Subcutaneous adipose tissue (tissue), 4 donors: ENCODE results near the gene GLB1L. TPM values are rescaled to one million over a fixed set of nuclear protein-coding genes. Genes with fewer than 3 reads are reported as not detected.

Experiments used
- CTCF ChIP-seq: fragments of 450-650 bp; IDR thresholded peaks from one replicate; pipeline ENCODE4 v1.5.1; 2016; ENCODE audit warnings: low read depth, mild to moderate bottlenecking, control low read depth, antibody characterized with exemption, moderate library complexity
- total RNA-seq, 4 donors: library from RNA; depleted of rRNA; stranded (reverse); fragments of >200 nt; gene quantifications; one replicate each; pipeline ENCODE4 v1.1.0, GENCODE V29; 2016

The GLB1L gene
- total RNA-seq, 4 donors from 2014 or later: 2.9 to 12.2 (median 11.0) TPM

- no peak for TF ChIP-seq CTCF
Observed at GRCh38 chr2:219290381-219291171, 45.3 kb upstream of the GLB1L start.

GRCh38 chr2:219289537-219290361, 44.5 kb upstream of the GLB1L start:
- no peak for TF ChIP-seq CTCF

GRCh38 chr2:219289195-219289536, 43.9 kb upstream of the GLB1L start:
- TF ChIP-seq CTCF: no peak

GRCh38 chr2:219287580-219288265, 42.5 kb upstream of the GLB1L start:
- no peak for TF ChIP-seq CTCF

GRCh38 chr2:219286436-219287115, 41.3 kb upstream of the GLB1L start:
- TF ChIP-seq CTCF: no peak

- no peak for TF ChIP-seq CTCF
Observed at GRCh38 chr2:219285894-219286425, 40.7 kb upstream of the GLB1L start.
